ENCODE data around the gene TXNRD2. TPM values are rescaled to one million over a fixed set of nuclear protein-coding genes. Genes with fewer than 3 reads are reported as not detected.

TXNRD2 gene
- total RNA-seq, 1 experiment from 2014 or later: 23.0 TPM

GRCh38 chr22:19931514-19931913 lies 10.1 kb downstream of the TXNRD2 start:
- ChIA-PET CTCF (interaction anchor here (0.7 kb wide), 1 partner anchor 216 kb away, joined by 10 read pairs; no protein-coding TSS in a partner anchor), POLR2A (ENCODE audit: unreplicated experiment) (interaction anchor here (0.7 kb wide), 1 partner anchor 201 kb away, joined by 16 read pairs; no protein-coding TSS in a partner anchor)
- H2AFZ ChIP-seq (ENCODE audit: low read length): no peak overlapping the region
- ATAC-seq (no peak), DNase-seq (no peak)
- no peaks in the 10 kb centered on the region for H4K20me1 ChIP-seq (ENCODE audit: low read length)
- no peaks in the 10 kb centered on the region for H3K79me2 ChIP-seq (ENCODE audit: low read length)
- H3K9ac ChIP-seq (ENCODE audit: low read length): no peak overlapping the region
- no peaks in the 10 kb centered on the region for H3K9me3 ChIP-seq (ENCODE audit: low read length)
- H3K27me3 ChIP-seq (ENCODE audit: low read length): no peaks in the 10 kb centered on the region
- BruUV-seq (replicated peaks): no TSS peak
- TF ChIP-seq CTCF (conservative IDR thresholded peaks at IDR 0.05; ENCODE audit: low read depth, low read length): no peak
- TF ChIP-seq EZH2phosphoT487 (IDR thresholded peaks at IDR 0.05; ENCODE audit: borderline replicate concordance, low read length): no peak
- TF ChIP-seq EZH2 (IDR thresholded peaks at IDR 0.05; ENCODE audit: low read length, unreplicated experiment): no peak
- H3K9me2 ChIP-seq (replicated peaks; ENCODE audit: low read length): no peaks in the 10 kb centered on the region
- intact Hi-C loops (cut with micrococcal nuclease): no loop called here
- no peaks in the 10 kb centered on the region for H3F3A ChIP-seq (ENCODE audit: low read length, unreplicated experiment)
- H3K4me2 ChIP-seq (ENCODE audit: low read length): no peak overlapping the region
- H3K4me1 ChIP-seq (ENCODE audit: insufficient read depth, low read length): no peaks in the 10 kb centered on the region
- no peaks in the 10 kb centered on the region; the same call in 1 of the 2 replicates for H3K36me3 ChIP-seq (ENCODE audit: low read depth, low read length)
- H3K27ac ChIP-seq (ENCODE audit: low read length): no peak overlapping the region
- H3K4me3 ChIP-seq (ENCODE audit: low read length): no peak overlapping the region

GRCh38 chr22:19930551-19931486 lies 10.8 kb downstream of the TXNRD2 start:
- CTCF ChIA-PET: no interaction called here
- intact Hi-C loops (cut with micrococcal nuclease): no loop called here

More at GRCh38 chr22:19930551-19931486, 10.8 kb downstream of the TXNRD2 start:
- H3K79me2 ChIP-seq (ENCODE audit: low read length): no peaks in the 10 kb centered on the region
- no peak for ATAC-seq
- no peaks in the 10 kb centered on the region for H3K27me3 ChIP-seq (ENCODE audit: low read length)
- no peaks in the 10 kb centered on the region for H3K9me3 ChIP-seq (ENCODE audit: low read length)
- no peaks in the 10 kb centered on the region for H3K4me1 ChIP-seq (ENCODE audit: insufficient read depth, low read length)
- H3K9ac ChIP-seq (ENCODE audit: low read length): no peak overlapping the region
- DNase-seq: no peak
- TF ChIP-seq EZH2phosphoT487 (IDR thresholded peaks at IDR 0.05; ENCODE audit: borderline replicate concordance, low read length) (no peak), EZH2 (IDR thresholded peaks at IDR 0.05; ENCODE audit: low read length, unreplicated experiment) (no peak), CTCF (conservative IDR thresholded peaks at IDR 0.05; ENCODE audit: low read depth, low read length) (no peak)
- H3K4me2 ChIP-seq (ENCODE audit: low read length): no peak overlapping the region
- POLR2A ChIA-PET (ENCODE audit: unreplicated experiment): no interaction called here
- no peaks in the 10 kb centered on the region for H3F3A ChIP-seq (ENCODE audit: low read length, unreplicated experiment)
- H3K36me3 ChIP-seq (ENCODE audit: low read depth, low read length): no peaks in the 10 kb centered on the region
- no TSS peak for BruUV-seq (replicated peaks)
- no peaks in the 10 kb centered on the region for H4K20me1 ChIP-seq (ENCODE audit: low read length)
- H3K4me3 ChIP-seq (ENCODE audit: low read length): no peak overlapping the region
- H3K9me2 ChIP-seq (replicated peaks; ENCODE audit: low read length): no peaks in the 10 kb centered on the region
- H2AFZ ChIP-seq (ENCODE audit: low read length): no peak overlapping the region
- H3K27ac ChIP-seq (ENCODE audit: low read length): no peak overlapping the region

Measured in PC-3 (cell line).